Measurements from ENCODE around the gene SMIM28.
"Not testable (repeated sequence)": the region's sequence is repeated elsewhere in the genome, so short reads cannot be mapped to it uniquely, and the experiment has no call there.

SMIM28 gene

DNA sequence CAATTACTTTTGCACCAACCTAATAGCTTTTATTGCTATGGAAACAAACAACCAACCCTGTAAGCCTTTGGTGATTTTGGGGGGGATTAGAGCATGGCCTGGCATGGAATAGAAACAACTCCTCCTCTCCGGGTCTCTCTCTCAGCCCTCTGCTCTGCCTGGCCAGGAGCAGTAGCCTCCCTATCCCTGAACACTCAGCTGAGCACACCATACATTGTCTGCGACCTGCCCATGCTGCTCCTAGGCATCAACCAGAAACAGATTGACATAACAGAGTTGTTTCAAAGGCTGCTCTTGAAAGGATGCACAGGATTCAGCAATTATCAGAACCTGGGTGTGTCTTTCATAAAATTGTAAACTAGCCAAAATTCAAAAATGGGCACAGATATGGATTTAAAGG is 29.8 kb upstream of the SMIM28 start:
- no peak overlapping the region for H3K4me3 ChIP-seq (ENCODE audit: low read depth, low read length)
- TF ChIP-seq, protein P1, sequence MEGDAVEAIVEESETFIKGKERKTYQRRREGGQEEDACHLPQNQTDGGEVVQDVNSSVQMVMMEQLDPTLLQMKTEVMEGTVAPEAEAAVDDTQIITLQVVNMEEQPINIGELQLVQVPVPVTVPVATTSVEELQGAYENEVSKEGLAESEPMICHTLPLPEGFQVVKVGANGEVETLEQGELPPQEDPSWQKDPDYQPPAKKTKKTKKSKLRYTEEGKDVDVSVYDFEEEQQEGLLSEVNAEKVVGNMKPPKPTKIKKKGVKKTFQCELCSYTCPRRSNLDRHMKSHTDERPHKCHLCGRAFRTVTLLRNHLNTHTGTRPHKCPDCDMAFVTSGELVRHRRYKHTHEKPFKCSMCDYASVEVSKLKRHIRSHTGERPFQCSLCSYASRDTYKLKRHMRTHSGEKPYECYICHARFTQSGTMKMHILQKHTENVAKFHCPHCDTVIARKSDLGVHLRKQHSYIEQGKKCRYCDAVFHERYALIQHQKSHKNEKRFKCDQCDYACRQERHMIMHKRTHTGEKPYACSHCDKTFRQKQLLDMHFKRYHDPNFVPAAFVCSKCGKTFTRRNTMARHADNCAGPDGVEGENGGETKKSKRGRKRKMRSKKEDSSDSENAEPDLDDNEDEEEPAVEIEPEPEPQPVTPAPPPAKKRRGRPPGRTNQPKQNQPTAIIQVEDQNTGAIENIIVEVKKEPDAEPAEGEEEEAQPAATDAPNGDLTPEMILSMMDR (IDR thresholded peaks at IDR 0.05; ENCODE audit: low read depth, low read length), result no peak

GRCh38 chr6:138349891-138350290 is 27.8 kb upstream of the SMIM28 start:
- TF ChIP-seq, protein P1 (IDR thresholded peaks at IDR 0.05; ENCODE audit: low read depth, low read length), result no peak
- H3K4me3 ChIP-seq (ENCODE audit: low read depth, low read length), result no peak overlapping the region

DNA sequence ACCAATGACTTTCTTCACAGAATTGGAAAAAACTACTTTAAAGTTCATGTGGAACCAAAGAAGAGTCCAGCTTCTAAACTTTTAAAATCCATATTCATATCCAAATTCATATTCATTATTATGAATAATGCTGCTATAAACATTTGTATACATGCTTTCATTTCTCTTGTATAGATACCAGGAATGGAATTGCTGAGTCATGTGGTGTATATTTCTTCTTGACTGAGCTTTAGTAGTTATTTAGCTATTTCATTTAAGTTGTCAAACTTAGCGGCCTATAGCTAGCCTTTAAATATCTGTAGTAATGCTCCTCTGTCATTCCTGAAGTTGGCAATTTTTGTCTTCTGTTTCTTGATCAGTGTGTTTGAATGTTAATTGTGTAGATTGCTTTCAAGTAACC is 19.8 kb upstream of the SMIM28 start:
- TF ChIP-seq, protein P1 (IDR thresholded peaks at IDR 0.05; ENCODE audit: low read depth, low read length), result no peak
- no peak overlapping the region for H3K4me3 ChIP-seq (ENCODE audit: low read depth, low read length)

GRCh38 chr6:138368684-138369083 is 9.0 kb upstream of the SMIM28 start:
- not testable (repeated sequence) for H3K4me3 ChIP-seq (ENCODE audit: low read depth, low read length)

- TF ChIP-seq, protein P1 (IDR thresholded peaks at IDR 0.05; ENCODE audit: low read depth, low read length), result no peak
- no peak overlapping the region for H3K4me3 ChIP-seq (ENCODE audit: low read depth, low read length)
These were observed 6.9 kb upstream of the SMIM28 start for GRCh38 chr6:138370631-138371451.

- TF ChIP-seq, protein P1 (IDR thresholded peaks at IDR 0.05; ENCODE audit: low read depth, low read length), result no peak
- no peak overlapping the region for H3K4me3 ChIP-seq (ENCODE audit: low read depth, low read length)
These were observed 6.3 kb upstream of the SMIM28 start for GRCh38 chr6:138371452-138371711.

- no peak overlapping the region for H3K4me3 ChIP-seq (ENCODE audit: low read depth, low read length)
- TF ChIP-seq, protein P1 (IDR thresholded peaks at IDR 0.05; ENCODE audit: low read depth, low read length), result no peak
These were observed 6.0 kb upstream of the SMIM28 start for GRCh38 chr6:138371720-138372119.
